ENCODE data around the gene PRR15. TPM values are rescaled to one million over a fixed set of nuclear protein-coding genes. Genes with fewer than 3 reads are reported as not detected.

The PRR15 gene, protein sequence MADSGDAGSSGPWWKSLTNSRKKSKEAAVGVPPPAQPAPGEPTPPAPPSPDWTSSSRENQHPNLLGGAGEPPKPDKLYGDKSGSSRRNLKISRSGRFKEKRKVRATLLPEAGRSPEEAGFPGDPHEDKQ
- total RNA-seq (2022; extraction: Qiagen RNA extraction; ENCODE audit: low read depth) = 2.4 to 3.2 TPM (median 2.7 TPM) in 5 replicates

DNA sequence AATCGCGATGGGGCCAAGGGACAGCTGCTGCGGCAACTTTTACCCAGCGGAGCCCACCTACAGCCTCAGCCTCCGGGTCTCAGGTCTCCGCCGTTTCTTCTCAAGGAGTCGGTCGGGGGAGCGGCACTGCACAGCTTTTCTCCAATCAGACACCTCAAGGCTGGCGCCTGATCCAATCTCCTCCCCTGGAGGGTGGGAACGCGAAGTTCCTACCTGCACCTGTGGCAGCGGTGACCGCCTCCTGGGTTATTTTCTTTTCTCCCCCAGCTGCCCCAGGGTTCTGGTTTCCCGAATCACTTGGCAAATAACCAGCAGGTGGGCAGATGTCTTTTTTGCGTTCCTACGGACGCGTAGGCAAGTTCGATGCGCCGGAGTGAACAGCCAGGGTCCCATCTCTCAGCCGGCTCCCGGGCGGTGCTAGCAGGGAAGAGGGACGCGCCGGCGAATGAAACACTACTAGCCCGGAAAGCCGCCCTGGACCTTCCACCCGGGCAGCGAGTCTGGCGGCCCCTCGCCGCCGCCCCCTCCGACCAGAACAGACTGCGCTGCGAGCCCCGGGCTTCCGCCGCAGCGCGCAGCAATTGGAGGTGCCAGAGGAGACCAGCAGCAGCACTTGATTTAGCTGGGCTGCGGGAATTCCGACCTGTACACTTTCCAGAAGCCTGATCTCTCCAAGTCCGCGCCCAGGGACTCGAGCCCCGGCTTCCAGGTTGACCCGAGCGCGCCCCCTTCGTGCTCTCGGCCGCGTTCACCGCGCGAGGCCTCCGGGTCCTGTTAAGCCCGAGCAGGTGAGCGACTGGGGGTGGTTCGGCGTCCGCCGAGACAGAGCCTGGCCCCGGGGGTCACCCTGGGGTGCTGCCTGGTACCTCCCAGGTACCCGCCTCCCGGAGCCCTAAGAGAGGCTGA, at the start of gene PRR15:
Gene PRR15, plus strand, starts transcription at position 246 of the 906 bp plus-strand sequence. CDS start 2,495 bp downstream, outside the sequence.

Other genes with a start within 250 kb of the PRR15 start
- 0.49 to 0.77 TPM (median 0.62 TPM) in 5 replicates for gene WIPF3, start 242.7 kb downstream of the PRR15 start, total RNA-seq (2022; extraction: Qiagen RNA extraction; ENCODE audit: low read depth)